Natural killer cell (primary cell): ENCODE results near the gene UGT1A8. TPM values are rescaled to one million over a fixed set of nuclear protein-coding genes. Genes with fewer than 3 reads are reported as not detected.
A peak's percentile ranks its signal among the peaks of the same experiment; 100 is the strongest.
"Not testable (repeated sequence)": the region's sequence is repeated elsewhere in the genome, so short reads cannot be mapped to it uniquely, and the experiment has no call there.

Experiments used
- ATAC-seq, 3 donors: fragments of 150-1000 bp in 2 of 3; fragments of 200-7000 bp in 1 of 3; cut with Tn5 transposase; 1 replicate in 1 of 3; 2 replicates in 2 of 3; pipeline ENCODE4 v1.10.0; 2021; ENCODE audit warnings: mild to moderate bottlenecking in 2 of 3, moderate library complexity in 2 of 3
- DNase-seq, 2 donors: peaks; one replicate each; pipeline versions ENCODE4 v3.0.0 to v3.0.0-alpha.2; 2013 to 2021; ENCODE audit warnings: mixed read lengths in 1 of 2
- H3K27ac ChIP-seq: one replicate; pipeline ENCODE4 v1.5.1; 2013; ENCODE audit warnings: mild to moderate bottlenecking, low read length
- H3K27me3 ChIP-seq: one replicate; pipeline ENCODE4 v1.6.1; 2013; ENCODE audit warnings: low read length; ENCODE audit not compliant: control insufficient read depth, insufficient read depth
- H3K36me3 ChIP-seq: one replicate; pipeline ENCODE4 v1.6.1; 2013; ENCODE audit warnings: low read length; ENCODE audit not compliant: control insufficient read depth, insufficient read depth
- H3K4me1 ChIP-seq: one replicate; pipeline ENCODE4 v1.6.1; 2013; ENCODE audit warnings: low read length; ENCODE audit not compliant: control insufficient read depth, insufficient read depth
- H3K4me3 ChIP-seq: one replicate; pipeline ENCODE4 v1.5.1; 2013; ENCODE audit warnings: low read length
- H3K9me3 ChIP-seq: one replicate; pipeline ENCODE4 v1.6.1; 2013; ENCODE audit warnings: low read length; ENCODE audit not compliant: control insufficient read depth, insufficient read depth
- H3K27ac Mint-ChIP-seq, 2 donors: one replicate each; pipeline ENCODE4 v1.8.0; 2022; ENCODE audit warnings: mild to moderate bottlenecking in 2 of 2, mixed read lengths in 2 of 2, moderate library complexity in 1 of 2
- H3K27me3 Mint-ChIP-seq, 2 donors: one replicate each; pipeline ENCODE4 v1.8.0; 2022; ENCODE audit warnings: low read depth in 2 of 2, mixed read lengths in 2 of 2
- H3K36me3 Mint-ChIP-seq: one replicate; pipeline ENCODE4 v1.8.0; 2022; ENCODE audit warnings: mixed read lengths
- H3K4me1 Mint-ChIP-seq, 2 donors: one replicate each; pipeline ENCODE4 v1.8.0; 2022; ENCODE audit warnings: mixed read lengths in 2 of 2
- H3K4me3 Mint-ChIP-seq: one replicate; pipeline ENCODE4 v1.8.0; 2022; ENCODE audit warnings: mild to moderate bottlenecking, moderate library complexity, mixed read lengths
- H3K9me3 Mint-ChIP-seq, 2 donors: one replicate each; pipeline ENCODE4 v1.8.0; 2022; ENCODE audit warnings: mixed read lengths in 2 of 2
- CTCF ChIP-seq: fragments of 200-600 bp; IDR thresholded peaks from one replicate; pipeline ENCODE4 v1.8.0; 2022; ENCODE audit warnings: antibody characterized with exemption
- WGBS: methylation state at CpG from one replicate; pipeline ENCODE4 v1.1.7; 2013; ENCODE audit warnings: missing lambda C conversion rate; ENCODE audit not compliant: insufficient coverage; 5-methylcytosine and 5-hydroxymethylcytosine counted together
- intact Hi-C: fragments of 100-400 bp; cut with micrococcal nuclease; formaldehyde crosslinking; loops from one replicate; pipeline ENCODE4 v1.14.2; 2022
- total RNA-seq, 4 donors: library from RNA; stranded (reverse); fragments of 120-200 nt in 1 of 4; gene quantifications; one replicate each; pipeline versions ENCODE4 v1.2.3 to v1.2.4, GENCODE V29; 2013 to 2022

Gene UGT1A8
- total RNA-seq, 3 donors from 2014 or later (not counting 1 experiment from before 2014, with no cell fraction given), result not detected

GRCh38 chr2:233650981-233651380, 33.5 kb downstream of the UGT1A8 start:
- Histone ChIP-seq H3K4me3 (no peak overlapping the region), H3K9me3 (peaks cover 2% of the 10 kb centered on the region), H3K4me1 (peaks cover 10% of the 10 kb centered on the region), H3K36me3 (no peaks in the 10 kb centered on the region), H3K27me3 (no peaks in the 10 kb centered on the region), H3K27ac (no peak overlapping the region)
- ATAC-seq (no peak), DNase-seq (no peak)
- intact Hi-C loops, result no loop called here
- Mint-ChIP-seq H3K27ac (no peak overlapping the region), H3K9me3 (peaks cover 0 to 5% of the 10 kb centered on the region in 2 donors), H3K4me3 (no peak overlapping the region), H3K4me1 (peaks cover 11 to 32% of the 10 kb centered on the region in 2 donors), H3K36me3 (peaks cover 9% of the 10 kb centered on the region), H3K27me3 (peaks cover 0 to 4% of the 10 kb centered on the region in 2 donors)
- no peak for TF ChIP-seq CTCF
- WGBS, result 82% methylated on average over 2 of the region's 4 CpGs

- intact Hi-C loops, result no loop called here
- Histone ChIP-seq H3K27me3 (no peaks in the 10 kb centered on the region), H3K4me3 (no peak overlapping the region), H3K36me3 (no peaks in the 10 kb centered on the region), H3K9me3 (no peaks in the 10 kb centered on the region), H3K27ac (no peak overlapping the region), H3K4me1 (peaks cover 11% of the 10 kb centered on the region)
- DNase-seq, result no peak
- no peak for TF ChIP-seq CTCF
- Mint-ChIP-seq H3K9me3 (peaks cover 0 to 3% of the 10 kb centered on the region in 2 donors), H3K27me3 (peaks cover 3% of the 10 kb centered on the region in 2 donors), H3K4me3 (no peak overlapping the region), H3K36me3 (peaks cover 6% of the 10 kb centered on the region), H3K27ac (no peak overlapping the region), H3K4me1 (peaks cover 11 to 35% of the 10 kb centered on the region in 2 donors)
- WGBS, result 92% methylated on average over 2 of the region's 2 CpGs
- no peak for ATAC-seq
Measured at GRCh38 chr2:233651430-233651829, 34.0 kb downstream of the UGT1A8 start.

- peaks cover 5 to 23% of the 10 kb centered on the region in 2 donors for H3K27me3 Mint-ChIP-seq
- Histone ChIP-seq H3K4me1 (peaks cover 13% of the 10 kb centered on the region), H3K27me3 (no peaks in the 10 kb centered on the region), H3K9me3 (no peaks in the 10 kb centered on the region), H3K4me3 (no peak overlapping the region), H3K36me3 (no peaks in the 10 kb centered on the region), H3K27ac (no peak overlapping the region)
- H3K9me3 Mint-ChIP-seq, result no peaks in the 10 kb centered on the region
- peak overlapping the region; percentile 4 for H3K4me3 Mint-ChIP-seq
- H3K4me1 Mint-ChIP-seq, result peaks cover 11 to 27% of the 10 kb centered on the region in 2 donors
- no peaks in the 10 kb centered on the region for H3K36me3 Mint-ChIP-seq
- DNase-seq (no peak), ATAC-seq (peak; percentile 26 to 94 (median 62))
- no peak for TF ChIP-seq CTCF
- no peak overlapping the region for H3K27ac Mint-ChIP-seq
- intact Hi-C loops, result no loop called here
- WGBS, result 51% methylated on average over 5 of the region's 6 CpGs
Measured at GRCh38 chr2:233654501-233654900, 37.1 kb downstream of the UGT1A8 start.

GRCh38 chr2:233655043-233655442, 37.6 kb downstream of the UGT1A8 start:
- Histone ChIP-seq H3K36me3 (no peaks in the 10 kb centered on the region), H3K4me1 (peaks cover 13% of the 10 kb centered on the region), H3K4me3 (no peak overlapping the region), H3K27ac (no peak overlapping the region), H3K27me3 (no peaks in the 10 kb centered on the region), H3K9me3 (no peaks in the 10 kb centered on the region)
- 85% methylated on average over 1 of the region's 1 CpG for WGBS
- peak overlapping the region; percentile 4 for H3K4me3 Mint-ChIP-seq
- DNase-seq (no peak), ATAC-seq (peak in 1 of 3 donors; percentile 9)
- H3K4me1 Mint-ChIP-seq, result peaks cover 11 to 27% of the 10 kb centered on the region in 2 donors
- no peaks in the 10 kb centered on the region for H3K36me3 Mint-ChIP-seq
- intact Hi-C loops, result no loop called here
- H3K27ac Mint-ChIP-seq, result no peak overlapping the region
- H3K27me3 Mint-ChIP-seq, result peaks cover 9 to 28% of the 10 kb centered on the region in 2 donors
- H3K9me3 Mint-ChIP-seq, result no peaks in the 10 kb centered on the region
- no peak for TF ChIP-seq CTCF

- H3K4me3 Mint-ChIP-seq, H3K36me3 ChIP-seq, H3K27ac ChIP-seq, H3K9me3 ChIP-seq, H3K9me3 Mint-ChIP-seq, intact Hi-C loops, DNase-seq, H3K27me3 ChIP-seq, ATAC-seq, H3K27ac Mint-ChIP-seq, H3K36me3 Mint-ChIP-seq, H3K4me3 ChIP-seq: not testable (repeated sequence)
- H3K4me1 Mint-ChIP-seq, result peaks cover 11 to 27% of the 10 kb centered on the region in 2 donors
- 86% methylated on average over 1 of the region's 3 CpGs for WGBS
- peaks cover 13% of the 10 kb centered on the region for H3K4me1 ChIP-seq
- H3K27me3 Mint-ChIP-seq, result peaks cover 12 to 37% of the 10 kb centered on the region in 2 donors
Measured at GRCh38 chr2:233655943-233656342, 38.5 kb downstream of the UGT1A8 start.
